ENCODE measurements around the gene CKLF.
"Not testable (repeated sequence)": the region's sequence is repeated elsewhere in the genome, so short reads cannot be mapped to it uniquely, and the experiment has no call there.

The CKLF gene

GRCh38 chr16:66569827-66570405, 17.5 kb downstream of the CKLF start:
- no peak for DNase-seq

- DNase-seq, result no peak
Observed at GRCh38 chr16:66572356-66572755, 20.0 kb downstream of the CKLF start.

- DNase-seq, result no peak
Observed at GRCh38 chr16:66574081-66574480, 21.7 kb downstream of the CKLF start.

GRCh38 chr16:66574531-66574930, 22.2 kb downstream of the CKLF start:
- no peak for DNase-seq

- DNase-seq, result no peak
Observed at GRCh38 chr16:66575060-66575459, 22.7 kb downstream of the CKLF start.

- no peak for DNase-seq
Observed at GRCh38 chr16:66576296-66576695, 23.9 kb downstream of the CKLF start.

GRCh38 chr16:66578651-66579531, 26.5 kb downstream of the CKLF start, which contains the start of gene CMTM2:
CMTM2 (plus strand) TSS chr16:66579463; CDS start chr16:66579608, 145 bp downstream.
- no peak for DNase-seq

GRCh38 chr16:66580605-66581209, 28.3 kb downstream of the CKLF start:
- no peak for DNase-seq

- no peak for DNase-seq
Observed at GRCh38 chr16:66581246-66581952, 29.0 kb downstream of the CKLF start.

- DNase-seq, result no peak
Observed at GRCh38 chr16:66585481-66586239, 33.3 kb downstream of the CKLF start.

GRCh38 chr16:66587881-66588600, 35.7 kb downstream of the CKLF start:
- no peak for DNase-seq

- no peak for DNase-seq
Observed at GRCh38 chr16:66588981-66589713, 36.8 kb downstream of the CKLF start.

GRCh38 chr16:66590322-66590721, 37.9 kb downstream of the CKLF start:
- DNase-seq, result no peak

- DNase-seq, result no peak
Observed at GRCh38 chr16:66591018-66591417, 38.6 kb downstream of the CKLF start.

- DNase-seq, result no peak
Observed at GRCh38 chr16:66592241-66592640, 39.9 kb downstream of the CKLF start.

- DNase-seq, result no peak
Observed at GRCh38 chr16:66592814-66593213, 40.4 kb downstream of the CKLF start.

GRCh38 chr16:66594739-66595138, 42.4 kb downstream of the CKLF start:
- DNase-seq, result no peak

GRCh38 chr16:66596559-66596958, 44.2 kb downstream of the CKLF start:
- DNase-seq, result not testable (repeated sequence)

- no peak for DNase-seq
Observed at GRCh38 chr16:66596986-66597848, 44.8 kb downstream of the CKLF start.

- no peak for DNase-seq
Observed at GRCh38 chr16:66598111-66598510, 45.7 kb downstream of the CKLF start.

Data from activated gamma-delta T cell (primary cell).